ENCODE results near the gene DUSP10. TPM values are rescaled to one million over a fixed set of nuclear protein-coding genes. Genes with fewer than 3 reads are reported as not detected.

DUSP10 gene
- total and polyA plus RNA-seq, 2 donors (not counting 1 experiment from before 2014, with no cell fraction given), result 19.4 to 71.7 TPM

GRCh38 chr1:221722254-221723017 is 19.5 kb downstream of the DUSP10 start:
- peaks cover 65% of the 10 kb centered on the region for H3K79me2 ChIP-seq (ENCODE audit: control insufficient read depth, insufficient read depth, low read length)

GRCh38 chr1:221720545-221720944 is 21.3 kb downstream of the DUSP10 start:
- no peak overlapping the region for H3K4me3 ChIP-seq (replicated peaks in 1 of 4; ENCODE audit: control extremely low read depth in 1 of 4, insufficient read depth in 1 of 4, low read depth in 3 of 4, low read length in 4 of 4)
- DNase-seq (ENCODE audit: low read depth in 2 of 2), result no peak
- TF ChIP-seq CTCF (conservative IDR thresholded peaks at IDR 0.05 in 1 of 2, IDR thresholded peaks at IDR 0.05 in 1 of 2; ENCODE audit: low read depth in 1 of 2, low read length in 2 of 2) (no peak), EZH2 (IDR thresholded peaks at IDR 0.05; ENCODE audit: low read length, missing control alignments) (no peak)
- no peak overlapping the region for H3K9ac ChIP-seq (ENCODE audit: insufficient read depth, low read length)
- no peaks in the 10 kb centered on the region for H4K20me1 ChIP-seq (ENCODE audit: control insufficient read depth, extremely low read depth, insufficient read depth, low read length)
- no peaks in the 10 kb centered on the region for H3K36me3 ChIP-seq (ENCODE audit: control insufficient read depth, insufficient read depth, low read length)
- H3K79me2 ChIP-seq (ENCODE audit: control insufficient read depth, insufficient read depth, low read length), result peaks cover 64% of the 10 kb centered on the region
- no peak overlapping the region for H3K4me2 ChIP-seq (ENCODE audit: extremely low read depth, insufficient read depth, low read length)
- H2AFZ ChIP-seq (ENCODE audit: low read length), result no peak overlapping the region
- no peak overlapping the region for H3K27ac ChIP-seq (ENCODE audit: insufficient read depth, low read length)
- no peaks in the 10 kb centered on the region for H3K9me3 ChIP-seq (ENCODE audit: control insufficient read depth, insufficient read depth, low read depth, low read length)
- no peaks in the 10 kb centered on the region for H3K27me3 ChIP-seq (ENCODE audit: control insufficient read depth, insufficient read depth, low read length)
- peaks cover 26% of the 10 kb centered on the region for H3K4me1 ChIP-seq (ENCODE audit: control insufficient read depth, extremely low read depth, insufficient read depth, low read length)

More at GRCh38 chr1:221722254-221723017, 19.5 kb downstream of the DUSP10 start:
- Histone ChIP-seq H3K4me2 (ENCODE audit: extremely low read depth, insufficient read depth, low read length) (no peak overlapping the region), H3K9ac (ENCODE audit: insufficient read depth, low read length) (no peak overlapping the region), H3K4me3 (replicated peaks in 1 of 4; ENCODE audit: control extremely low read depth in 1 of 4, insufficient read depth in 1 of 4, low read depth in 3 of 4, low read length in 4 of 4) (no peak overlapping the region), H3K27ac (ENCODE audit: insufficient read depth, low read length) (no peak overlapping the region), H3K27me3 (ENCODE audit: control insufficient read depth, insufficient read depth, low read length) (no peaks in the 10 kb centered on the region), H3K9me3 (ENCODE audit: control insufficient read depth, insufficient read depth, low read depth, low read length) (no peaks in the 10 kb centered on the region), H3K36me3 (ENCODE audit: control insufficient read depth, insufficient read depth, low read length) (no peaks in the 10 kb centered on the region), H3K4me1 (ENCODE audit: control insufficient read depth, extremely low read depth, insufficient read depth, low read length) (peaks cover 18% of the 10 kb centered on the region), H2AFZ (ENCODE audit: low read length) (no peak overlapping the region), H4K20me1 (ENCODE audit: control insufficient read depth, extremely low read depth, insufficient read depth, low read length) (no peaks in the 10 kb centered on the region)
- TF ChIP-seq CTCF (conservative IDR thresholded peaks at IDR 0.05 in 1 of 2, IDR thresholded peaks at IDR 0.05 in 1 of 2; ENCODE audit: low read depth in 1 of 2, low read length in 2 of 2), result no peak
- no peak for TF ChIP-seq EZH2 (IDR thresholded peaks at IDR 0.05; ENCODE audit: low read length, missing control alignments)
- DNase-seq (ENCODE audit: low read depth in 2 of 2), result no peak

- DNase-seq (ENCODE audit: low read depth in 2 of 2), result peak in 1 of 2 donors; percentile 55
- H3K9me3 ChIP-seq (ENCODE audit: control insufficient read depth, insufficient read depth, low read depth, low read length), result no peaks in the 10 kb centered on the region
- H3K4me1 ChIP-seq (ENCODE audit: control insufficient read depth, extremely low read depth, insufficient read depth, low read length), result peaks cover 30% of the 10 kb centered on the region
- no peak overlapping the region for H3K4me3 ChIP-seq (replicated peaks in 1 of 4; ENCODE audit: control extremely low read depth in 1 of 4, insufficient read depth in 1 of 4, low read depth in 3 of 4, low read length in 4 of 4)
- peak overlapping the region; percentile 30 for H3K27ac ChIP-seq (ENCODE audit: insufficient read depth, low read length)
- no peak for TF ChIP-seq EZH2 (IDR thresholded peaks at IDR 0.05; ENCODE audit: low read length, missing control alignments)
- no peak for TF ChIP-seq CTCF (conservative IDR thresholded peaks at IDR 0.05 in 1 of 2, IDR thresholded peaks at IDR 0.05 in 1 of 2; ENCODE audit: low read depth in 1 of 2, low read length in 2 of 2)
- no peak overlapping the region for H3K9ac ChIP-seq (ENCODE audit: insufficient read depth, low read length)
- no peaks in the 10 kb centered on the region for H3K36me3 ChIP-seq (ENCODE audit: control insufficient read depth, insufficient read depth, low read length)
- no peak overlapping the region for H3K4me2 ChIP-seq (ENCODE audit: extremely low read depth, insufficient read depth, low read length)
- H2AFZ ChIP-seq (ENCODE audit: low read length), result no peak overlapping the region
- H3K27me3 ChIP-seq (ENCODE audit: control insufficient read depth, insufficient read depth, low read length), result no peaks in the 10 kb centered on the region
- peaks cover 62% of the 10 kb centered on the region for H3K79me2 ChIP-seq (ENCODE audit: control insufficient read depth, insufficient read depth, low read length)
- H4K20me1 ChIP-seq (ENCODE audit: control insufficient read depth, extremely low read depth, insufficient read depth, low read length), result no peaks in the 10 kb centered on the region
These were observed 21.9 kb downstream of the DUSP10 start for GRCh38 chr1:221719987-221720386.
